ENCODE measurements around the gene BRSK2.

The BRSK2 gene

DNA sequence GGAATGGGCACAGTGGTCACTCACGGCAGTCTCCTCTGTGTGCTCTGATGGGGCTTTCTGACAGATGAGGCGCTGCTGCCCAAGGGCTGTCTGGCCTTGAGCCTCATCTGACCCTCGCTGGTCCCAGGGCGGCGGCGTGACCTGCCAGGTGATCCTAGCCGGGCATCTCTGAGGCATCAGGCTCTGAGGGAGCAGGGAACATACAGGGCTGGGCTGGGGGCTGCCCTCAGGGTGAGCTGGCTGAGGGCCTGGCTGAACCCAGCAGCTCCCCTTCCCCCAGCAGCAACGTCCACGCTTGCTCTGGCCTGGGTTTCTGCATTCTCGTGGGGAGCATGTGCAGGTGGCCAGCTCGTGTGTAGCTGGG is 49.2 kb downstream of the BRSK2 start:
- no peak overlapping the region for H3K4me2 ChIP-seq (ENCODE audit: low read length)
- WGBS (ENCODE audit: extremely low coverage, insufficient coverage, low lambda C conversion rate), result no CpG with 5 or more reads among the region's 11 CpGs
- H3K4me1 ChIP-seq (ENCODE audit: control insufficient read depth, low read depth, low read length), result peaks cover 3% of the 10 kb centered on the region
- no peak overlapping the region for H4K8ac ChIP-seq (ENCODE audit: low read depth, low read length)
- no peak for DNase-seq
- no peak overlapping the region for H3K9ac ChIP-seq (ENCODE audit: low read length)
- no peak overlapping the region for H2BK120ac ChIP-seq (ENCODE audit: low read depth, low read length)
- no peaks in the 10 kb centered on the region for H3K27me3 ChIP-seq (ENCODE audit: insufficient read depth, low read length, poor library complexity)
- no peak overlapping the region for H3K4me3 ChIP-seq (ENCODE audit: low read length)
- no peaks in the 10 kb centered on the region for H3K79me2 ChIP-seq (ENCODE audit: control insufficient read depth, insufficient read depth, low read length)
- no peaks in the 10 kb centered on the region for H3K36me3 ChIP-seq (ENCODE audit: control insufficient read depth, insufficient read depth, low read length)
- H2BK5ac ChIP-seq (ENCODE audit: low read length), result no peak overlapping the region
- no peak overlapping the region for H2AK5ac ChIP-seq (ENCODE audit: low read length)
- H3K18ac ChIP-seq (ENCODE audit: low read length), result no peak overlapping the region
- H3K23ac ChIP-seq (ENCODE audit: low read length), result no peak overlapping the region
- no peak overlapping the region for H3K27ac ChIP-seq (ENCODE audit: low read depth, low read length)
- H2BK15ac ChIP-seq (replicated peaks; ENCODE audit: low read depth), result no peak overlapping the region
- H3K56ac ChIP-seq (ENCODE audit: low read length), result no peak overlapping the region
- H3K79me1 ChIP-seq (ENCODE audit: low read length), result no peaks in the 10 kb centered on the region
- H3K4ac ChIP-seq (ENCODE audit: low read depth, low read length), result no peak overlapping the region
- H4K5ac ChIP-seq (ENCODE audit: low read length), result no peak overlapping the region

DNA sequence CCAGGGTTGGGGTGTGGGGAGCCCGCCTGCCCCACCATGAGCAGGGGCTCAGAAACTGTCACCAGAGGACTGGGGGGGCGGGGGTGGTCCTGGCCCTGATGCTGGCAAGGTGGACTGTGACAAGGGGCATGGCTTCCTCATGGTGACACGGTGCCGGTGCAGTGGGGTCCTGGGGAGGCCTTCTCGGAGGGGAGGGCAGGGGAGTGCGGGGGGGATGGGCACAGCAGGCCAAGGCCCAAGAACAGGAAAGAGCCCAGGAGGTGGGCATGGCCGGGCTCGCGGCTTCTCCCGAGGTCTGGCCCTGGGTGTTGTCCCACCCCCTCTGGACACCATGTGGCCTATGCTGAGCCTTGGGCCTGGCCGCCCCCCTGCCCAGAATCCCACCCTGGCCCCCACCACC is 49.6 kb downstream of the BRSK2 start:
- Histone ChIP-seq H3K27ac (ENCODE audit: low read depth, low read length) (no peak overlapping the region), H3K79me2 (ENCODE audit: control insufficient read depth, insufficient read depth, low read length) (no peaks in the 10 kb centered on the region), H3K36me3 (ENCODE audit: control insufficient read depth, insufficient read depth, low read length) (no peaks in the 10 kb centered on the region), H2BK120ac (ENCODE audit: low read depth, low read length) (no peak overlapping the region), H3K4me2 (ENCODE audit: low read length) (no peak overlapping the region), H3K79me1 (ENCODE audit: low read length) (no peaks in the 10 kb centered on the region), H2AK5ac (ENCODE audit: low read length) (no peak overlapping the region), H4K5ac (ENCODE audit: low read length) (no peak overlapping the region), H2BK15ac (replicated peaks; ENCODE audit: low read depth) (no peak overlapping the region), H3K27me3 (ENCODE audit: insufficient read depth, low read length, poor library complexity) (no peaks in the 10 kb centered on the region), H3K4me1 (ENCODE audit: control insufficient read depth, low read depth, low read length) (peaks cover 3% of the 10 kb centered on the region), H3K4me3 (ENCODE audit: low read length) (no peak overlapping the region), H3K18ac (ENCODE audit: low read length) (no peak overlapping the region), H3K56ac (ENCODE audit: low read length) (no peak overlapping the region), H2BK5ac (ENCODE audit: low read length) (no peak overlapping the region), H4K8ac (ENCODE audit: low read depth, low read length) (no peak overlapping the region), H3K4ac (ENCODE audit: low read depth, low read length) (no peak overlapping the region), H3K9ac (ENCODE audit: low read length) (no peak overlapping the region), H3K23ac (ENCODE audit: low read length) (no peak overlapping the region)
- WGBS (ENCODE audit: extremely low coverage, insufficient coverage, low lambda C conversion rate), result no CpG with 5 or more reads among the region's 11 CpGs
- DNase-seq, result no peak

DNA sequence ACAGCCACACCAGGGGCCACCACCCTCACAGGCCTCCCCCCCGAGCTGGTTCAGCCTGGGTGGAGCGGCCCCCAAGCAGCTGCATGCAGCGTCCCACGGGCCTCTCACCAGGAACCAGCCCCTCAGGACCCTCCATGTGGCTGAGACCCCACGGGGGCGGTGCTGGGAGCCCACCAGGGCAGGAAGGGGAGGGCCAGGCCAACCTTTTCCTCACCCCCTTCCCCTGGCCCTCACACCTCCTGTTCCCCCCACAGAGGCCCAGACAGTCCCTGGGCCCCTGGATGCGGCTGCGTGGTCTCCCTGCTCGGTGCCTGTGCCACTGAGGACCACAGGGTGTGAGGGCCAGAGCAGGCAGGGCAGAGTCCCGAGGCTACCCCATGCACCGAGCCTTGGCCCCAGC is 50.3 kb downstream of the BRSK2 start:
- Histone ChIP-seq H3K79me2 (ENCODE audit: control insufficient read depth, insufficient read depth, low read length) (no peaks in the 10 kb centered on the region), H3K23ac (ENCODE audit: low read length) (no peak overlapping the region), H2BK5ac (ENCODE audit: low read length) (no peak overlapping the region), H4K5ac (ENCODE audit: low read length) (no peak overlapping the region), H2BK120ac (ENCODE audit: low read depth, low read length) (no peak overlapping the region), H3K4me3 (ENCODE audit: low read length) (no peak overlapping the region), H3K4ac (ENCODE audit: low read depth, low read length) (no peak overlapping the region), H3K27me3 (ENCODE audit: insufficient read depth, low read length, poor library complexity) (no peaks in the 10 kb centered on the region), H2BK15ac (replicated peaks; ENCODE audit: low read depth) (no peak overlapping the region), H3K18ac (ENCODE audit: low read length) (no peak overlapping the region), H3K36me3 (ENCODE audit: control insufficient read depth, insufficient read depth, low read length) (no peaks in the 10 kb centered on the region), H3K56ac (ENCODE audit: low read length) (no peak overlapping the region), H3K4me1 (ENCODE audit: control insufficient read depth, low read depth, low read length) (peaks cover 3% of the 10 kb centered on the region), H3K9ac (ENCODE audit: low read length) (no peak overlapping the region), H4K8ac (ENCODE audit: low read depth, low read length) (no peak overlapping the region), H3K27ac (ENCODE audit: low read depth, low read length) (no peak overlapping the region), H3K4me2 (ENCODE audit: low read length) (no peak overlapping the region), H2AK5ac (ENCODE audit: low read length) (no peak overlapping the region), H3K79me1 (ENCODE audit: low read length) (no peaks in the 10 kb centered on the region)
- no CpG with 5 or more reads among the region's 11 CpGs for WGBS (ENCODE audit: extremely low coverage, insufficient coverage, low lambda C conversion rate)
- DNase-seq, result no peak

DNA sequence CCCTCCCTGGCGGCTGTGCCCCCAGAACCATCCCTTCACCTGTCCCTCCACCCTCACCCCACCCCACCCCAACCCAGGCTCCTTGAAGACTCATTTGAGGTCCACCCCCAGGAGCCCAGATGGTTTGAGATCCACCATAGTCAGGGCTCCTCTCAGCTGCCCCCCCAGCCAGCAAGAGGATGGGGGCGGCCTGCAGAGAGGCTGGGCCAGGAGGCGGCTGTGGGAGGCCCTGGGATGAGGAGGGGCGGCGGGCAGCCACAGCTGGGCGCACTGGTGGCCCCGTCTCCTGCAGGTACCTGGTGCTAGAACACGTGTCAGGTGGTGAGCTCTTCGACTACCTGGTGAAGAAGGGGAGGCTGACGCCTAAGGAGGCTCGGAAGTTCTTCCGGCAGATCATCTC is 50.8 kb downstream of the BRSK2 start:
- WGBS (ENCODE audit: extremely low coverage, insufficient coverage, low lambda C conversion rate), result no CpG with 5 or more reads among the region's 12 CpGs
- Histone ChIP-seq H3K9ac (ENCODE audit: low read length) (no peak overlapping the region), H3K27me3 (ENCODE audit: insufficient read depth, low read length, poor library complexity) (no peaks in the 10 kb centered on the region), H2BK120ac (ENCODE audit: low read depth, low read length) (no peak overlapping the region), H3K23ac (ENCODE audit: low read length) (no peak overlapping the region), H3K4ac (ENCODE audit: low read depth, low read length) (no peak overlapping the region), H3K36me3 (ENCODE audit: control insufficient read depth, insufficient read depth, low read length) (no peaks in the 10 kb centered on the region), H4K8ac (ENCODE audit: low read depth, low read length) (no peak overlapping the region), H2AK5ac (ENCODE audit: low read length) (no peak overlapping the region), H3K18ac (ENCODE audit: low read length) (no peak overlapping the region), H3K79me1 (ENCODE audit: low read length) (no peaks in the 10 kb centered on the region), H2BK15ac (replicated peaks; ENCODE audit: low read depth) (no peak overlapping the region), H3K4me2 (ENCODE audit: low read length) (no peak overlapping the region), H3K79me2 (ENCODE audit: control insufficient read depth, insufficient read depth, low read length) (no peaks in the 10 kb centered on the region), H4K5ac (ENCODE audit: low read length) (no peak overlapping the region), H3K4me3 (ENCODE audit: low read length) (no peak overlapping the region), H3K27ac (ENCODE audit: low read depth, low read length) (no peak overlapping the region), H3K4me1 (ENCODE audit: control insufficient read depth, low read depth, low read length) (peaks cover 3% of the 10 kb centered on the region), H3K56ac (ENCODE audit: low read length) (no peak overlapping the region), H2BK5ac (ENCODE audit: low read length) (no peak overlapping the region)
- no peak for DNase-seq

DNA sequence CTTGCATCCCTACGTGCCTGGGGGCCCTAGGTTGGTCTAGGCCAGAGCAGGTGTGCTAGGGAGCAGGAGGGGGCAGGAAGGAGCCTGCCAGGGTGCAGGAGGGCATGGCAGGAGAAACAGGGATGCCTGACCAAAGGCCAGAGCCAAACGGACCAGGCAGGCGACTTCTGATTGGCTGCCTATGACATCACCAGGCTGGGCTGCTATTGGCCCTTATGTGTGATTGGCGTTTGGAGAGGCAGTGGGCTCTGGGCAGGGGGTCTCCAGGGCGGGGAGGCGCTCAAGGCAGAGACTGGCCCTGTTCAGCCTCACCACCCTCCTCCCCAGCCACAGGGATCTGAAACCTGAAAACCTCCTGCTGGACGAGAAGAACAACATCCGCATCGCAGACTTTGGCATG is 52.4 kb downstream of the BRSK2 start:
- Histone ChIP-seq H2AK5ac (ENCODE audit: low read length) (no peak overlapping the region), H3K23ac (ENCODE audit: low read length) (no peak overlapping the region), H2BK15ac (replicated peaks; ENCODE audit: low read depth) (no peak overlapping the region), H3K27ac (ENCODE audit: low read depth, low read length) (no peak overlapping the region), H3K4me3 (ENCODE audit: low read length) (no peak overlapping the region), H3K79me1 (ENCODE audit: low read length) (no peaks in the 10 kb centered on the region), H3K9ac (ENCODE audit: low read length) (no peak overlapping the region), H3K79me2 (ENCODE audit: control insufficient read depth, insufficient read depth, low read length) (no peaks in the 10 kb centered on the region), H3K4me1 (ENCODE audit: control insufficient read depth, low read depth, low read length) (no peaks in the 10 kb centered on the region), H3K18ac (ENCODE audit: low read length) (no peak overlapping the region), H2BK120ac (ENCODE audit: low read depth, low read length) (no peak overlapping the region), H3K56ac (ENCODE audit: low read length) (no peak overlapping the region), H4K8ac (ENCODE audit: low read depth, low read length) (no peak overlapping the region), H3K4ac (ENCODE audit: low read depth, low read length) (no peak overlapping the region), H3K27me3 (ENCODE audit: insufficient read depth, low read length, poor library complexity) (no peaks in the 10 kb centered on the region), H4K5ac (ENCODE audit: low read length) (no peak overlapping the region), H3K36me3 (ENCODE audit: control insufficient read depth, insufficient read depth, low read length) (no peaks in the 10 kb centered on the region), H3K4me2 (ENCODE audit: low read length) (no peak overlapping the region), H2BK5ac (ENCODE audit: low read length) (no peak overlapping the region)
- peak; percentile 72 for DNase-seq
- no CpG with 5 or more reads among the region's 9 CpGs for WGBS (ENCODE audit: extremely low coverage, insufficient coverage, low lambda C conversion rate)

DNA sequence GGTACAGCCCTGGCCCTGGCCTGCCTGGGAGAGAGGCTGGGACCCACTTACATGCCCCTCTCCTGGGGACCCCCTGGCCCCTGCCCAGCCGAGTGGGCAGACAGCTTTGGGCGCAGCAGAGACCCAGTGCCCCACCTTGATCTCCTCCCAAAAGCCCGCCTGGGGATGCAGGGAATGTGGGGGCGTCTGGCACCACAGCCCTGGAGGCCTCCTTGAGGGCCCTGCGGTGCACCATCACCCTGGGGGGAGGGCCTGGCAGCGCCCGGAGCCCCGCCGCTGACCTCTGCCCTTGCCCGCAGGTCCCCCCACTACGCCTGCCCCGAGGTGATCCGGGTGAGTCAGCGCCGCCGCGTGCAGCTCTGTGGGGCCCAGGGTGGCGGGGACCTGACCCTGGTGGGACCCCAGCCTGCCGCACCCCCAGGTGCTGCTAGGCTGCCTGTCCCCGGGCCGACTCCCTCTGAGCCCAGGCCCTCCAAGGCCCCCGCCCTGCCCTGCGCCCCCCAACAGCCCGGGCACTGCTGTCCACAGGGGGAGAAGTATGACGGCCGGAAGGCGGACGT is 53.2 kb downstream of the BRSK2 start:
- Histone ChIP-seq H3K9ac (ENCODE audit: low read length) (no peak overlapping the region), H3K79me2 (ENCODE audit: control insufficient read depth, insufficient read depth, low read length) (no peaks in the 10 kb centered on the region), H3K18ac (ENCODE audit: low read length) (no peak overlapping the region), H4K5ac (ENCODE audit: low read length) (no peak overlapping the region), H3K4me2 (ENCODE audit: low read length) (no peak overlapping the region), H3K36me3 (ENCODE audit: control insufficient read depth, insufficient read depth, low read length) (no peaks in the 10 kb centered on the region), H3K4me1 (ENCODE audit: control insufficient read depth, low read depth, low read length) (no peaks in the 10 kb centered on the region), H2BK5ac (ENCODE audit: low read length) (no peak overlapping the region), H3K4ac (ENCODE audit: low read depth, low read length) (no peak overlapping the region), H3K27me3 (ENCODE audit: insufficient read depth, low read length, poor library complexity) (no peaks in the 10 kb centered on the region), H3K79me1 (ENCODE audit: low read length) (no peaks in the 10 kb centered on the region), H3K23ac (ENCODE audit: low read length) (no peak overlapping the region), H2AK5ac (ENCODE audit: low read length) (no peak overlapping the region), H2BK120ac (ENCODE audit: low read depth, low read length) (no peak overlapping the region), H3K4me3 (ENCODE audit: low read length) (no peak overlapping the region), H4K8ac (ENCODE audit: low read depth, low read length) (no peak overlapping the region), H3K56ac (ENCODE audit: low read length) (no peak overlapping the region), H3K27ac (ENCODE audit: low read depth, low read length) (no peak overlapping the region), H2BK15ac (replicated peaks; ENCODE audit: low read depth) (no peak overlapping the region)
- no peak for DNase-seq
- no CpG with 5 or more reads among the region's 28 CpGs for WGBS (ENCODE audit: extremely low coverage, insufficient coverage, low lambda C conversion rate)

All from mesendoderm (in vitro differentiated cells).